ENCODE measurements around the gene PLA1A. TPM values are rescaled to one million over a fixed set of nuclear protein-coding genes. Genes with fewer than 3 reads are reported as not detected.

PLA1A gene
- polyA plus RNA-seq, 4 donors: 5.0 to 15.3 TPM; not detected in 2

GRCh38 chr3:119604878-119605277 is 7.2 kb downstream of the PLA1A start:
- H3K27ac ChIP-seq (ENCODE audit: low read depth in 1 of 3, low read length in 2 of 3): no peak overlapping the region
- DNase-seq: no peak
- WGBS, 3 donors: 70 to 84% (median 77%) methylated on average over 1 of the region's 1 CpG
- H3K4me3 ChIP-seq (ENCODE audit: low read depth in 1 of 3, low read length in 3 of 3): no peak overlapping the region
- no peaks in the 10 kb centered on the region for H3K9me3 ChIP-seq (ENCODE audit: control insufficient read depth in 2 of 2, insufficient read depth in 1 of 2, low read depth in 1 of 2, low read length in 1 of 2)
- H3K4me1 ChIP-seq (ENCODE audit: control insufficient read depth in 3 of 3, insufficient read depth in 2 of 3, low read depth in 1 of 3, low read length in 2 of 3): no peaks in the 10 kb centered on the region
- peaks cover 0 to 3% (median 0%) of the 10 kb centered on the region in 3 donors for H3K36me3 ChIP-seq (ENCODE audit: control insufficient read depth in 3 of 3, insufficient read depth in 2 of 3, low read depth in 1 of 3, low read length in 3 of 3)
- FAIRE-seq: no peak
- no peaks in the 10 kb centered on the region for H3K27me3 ChIP-seq (ENCODE audit: control insufficient read depth in 3 of 3, insufficient read depth in 3 of 3, low read length in 3 of 3)

- no peaks in the 10 kb centered on the region for H3K27me3 ChIP-seq (ENCODE audit: control insufficient read depth in 3 of 3, insufficient read depth in 3 of 3, low read length in 3 of 3)
- DNase-seq (no peak), FAIRE-seq (no peak)
- no peaks in the 10 kb centered on the region for H3K4me1 ChIP-seq (ENCODE audit: control insufficient read depth in 3 of 3, insufficient read depth in 2 of 3, low read depth in 1 of 3, low read length in 2 of 3)
- peaks cover 0 to 3% (median 0%) of the 10 kb centered on the region in 3 donors for H3K36me3 ChIP-seq (ENCODE audit: control insufficient read depth in 3 of 3, insufficient read depth in 2 of 3, low read depth in 1 of 3, low read length in 3 of 3)
- 87 to 90% (median 87%) methylated on average over 6 of the region's 6 CpGs for WGBS, 3 donors
- H3K9me3 ChIP-seq (ENCODE audit: control insufficient read depth in 2 of 2, insufficient read depth in 1 of 2, low read depth in 1 of 2, low read length in 1 of 2): no peaks in the 10 kb centered on the region
- no peak overlapping the region for H3K27ac ChIP-seq (ENCODE audit: low read depth in 1 of 3, low read length in 2 of 3)
- H3K4me3 ChIP-seq (ENCODE audit: low read depth in 1 of 3, low read length in 3 of 3): no peak overlapping the region
Observed at GRCh38 chr3:119608405-119609000, 10.8 kb downstream of the PLA1A start.

GRCh38 chr3:119609301-119609700 is 11.6 kb downstream of the PLA1A start:
- Histone ChIP-seq H3K27me3 (ENCODE audit: control insufficient read depth in 3 of 3, insufficient read depth in 3 of 3, low read length in 3 of 3) (no peaks in the 10 kb centered on the region), H3K4me1 (ENCODE audit: control insufficient read depth in 3 of 3, insufficient read depth in 2 of 3, low read depth in 1 of 3, low read length in 2 of 3) (no peaks in the 10 kb centered on the region), H3K36me3 (ENCODE audit: control insufficient read depth in 3 of 3, insufficient read depth in 2 of 3, low read depth in 1 of 3, low read length in 3 of 3) (peaks cover 0 to 3% (median 0%) of the 10 kb centered on the region in 3 donors), H3K9me3 (ENCODE audit: control insufficient read depth in 2 of 2, insufficient read depth in 1 of 2, low read depth in 1 of 2, low read length in 1 of 2) (no peaks in the 10 kb centered on the region), H3K27ac (ENCODE audit: low read depth in 1 of 3, low read length in 2 of 3) (peak overlapping the region in 1 of 3 donors; percentile 58), H3K4me3 (ENCODE audit: low read depth in 1 of 3, low read length in 3 of 3) (no peak overlapping the region)
- no peak for FAIRE-seq
- WGBS, 3 donors: 26 to 58% (median 56%) methylated on average over 6 of the region's 6 CpGs
- DNase-seq: peak in 1 of 2 donors; percentile 19

GRCh38 chr3:119611664-119612063 is 14.0 kb downstream of the PLA1A start:
- Histone ChIP-seq H3K4me1 (ENCODE audit: control insufficient read depth in 3 of 3, insufficient read depth in 2 of 3, low read depth in 1 of 3, low read length in 2 of 3) (no peaks in the 10 kb centered on the region), H3K4me3 (ENCODE audit: low read depth in 1 of 3, low read length in 3 of 3) (no peak overlapping the region), H3K27ac (ENCODE audit: low read depth in 1 of 3, low read length in 2 of 3) (no peak overlapping the region), H3K27me3 (ENCODE audit: control insufficient read depth in 3 of 3, insufficient read depth in 3 of 3, low read length in 3 of 3) (no peaks in the 10 kb centered on the region), H3K36me3 (ENCODE audit: control insufficient read depth in 3 of 3, insufficient read depth in 2 of 3, low read depth in 1 of 3, low read length in 3 of 3) (peaks cover 0 to 3% (median 0%) of the 10 kb centered on the region in 3 donors), H3K9me3 (ENCODE audit: control insufficient read depth in 2 of 2, insufficient read depth in 1 of 2, low read depth in 1 of 2, low read length in 1 of 2) (no peaks in the 10 kb centered on the region)
- 96 to 100% (median 97%) methylated on average over 1 of the region's 1 CpG for WGBS, 3 donors
- DNase-seq (no peak), FAIRE-seq (no peak)

- WGBS, 3 donors: 76 to 100% (median 96%) methylated on average over 1 of the region's 1 CpG
- Histone ChIP-seq H3K27me3 (ENCODE audit: control insufficient read depth in 3 of 3, insufficient read depth in 3 of 3, low read length in 3 of 3) (no peaks in the 10 kb centered on the region), H3K36me3 (ENCODE audit: control insufficient read depth in 3 of 3, insufficient read depth in 2 of 3, low read depth in 1 of 3, low read length in 3 of 3) (no peaks in the 10 kb centered on the region), H3K27ac (ENCODE audit: low read depth in 1 of 3, low read length in 2 of 3) (no peak overlapping the region), H3K9me3 (ENCODE audit: control insufficient read depth in 2 of 2, insufficient read depth in 1 of 2, low read depth in 1 of 2, low read length in 1 of 2) (no peaks in the 10 kb centered on the region), H3K4me3 (ENCODE audit: low read depth in 1 of 3, low read length in 3 of 3) (no peak overlapping the region), H3K4me1 (ENCODE audit: control insufficient read depth in 3 of 3, insufficient read depth in 2 of 3, low read depth in 1 of 3, low read length in 2 of 3) (no peaks in the 10 kb centered on the region)
- DNase-seq (no peak), FAIRE-seq (no peak)
Observed at GRCh38 chr3:119613201-119613600, 15.5 kb downstream of the PLA1A start.

- Histone ChIP-seq H3K9me3 (ENCODE audit: control insufficient read depth in 2 of 2, insufficient read depth in 1 of 2, low read depth in 1 of 2, low read length in 1 of 2) (no peaks in the 10 kb centered on the region), H3K36me3 (ENCODE audit: control insufficient read depth in 3 of 3, insufficient read depth in 2 of 3, low read depth in 1 of 3, low read length in 3 of 3) (no peaks in the 10 kb centered on the region), H3K27me3 (ENCODE audit: control insufficient read depth in 3 of 3, insufficient read depth in 3 of 3, low read length in 3 of 3) (no peaks in the 10 kb centered on the region), H3K4me3 (ENCODE audit: low read depth in 1 of 3, low read length in 3 of 3) (no peak overlapping the region), H3K27ac (ENCODE audit: low read depth in 1 of 3, low read length in 2 of 3) (no peak overlapping the region), H3K4me1 (ENCODE audit: control insufficient read depth in 3 of 3, insufficient read depth in 2 of 3, low read depth in 1 of 3, low read length in 2 of 3) (no peaks in the 10 kb centered on the region)
- DNase-seq (no peak), FAIRE-seq (no peak)
- 90 to 96% (median 95%) methylated on average over 4 of the region's 4 CpGs for WGBS, 3 donors
Observed at GRCh38 chr3:119613872-119614271, 16.2 kb downstream of the PLA1A start.

GRCh38 chr3:119616056-119616455 is 18.4 kb downstream of the PLA1A start:
- H3K27me3 ChIP-seq (ENCODE audit: control insufficient read depth in 3 of 3, insufficient read depth in 3 of 3, low read length in 3 of 3): no peaks in the 10 kb centered on the region
- no peak overlapping the region for H3K4me3 ChIP-seq (ENCODE audit: low read depth in 1 of 3, low read length in 3 of 3)
- WGBS, 3 donors: 80 to 86% (median 85%) methylated on average over 4 of the region's 4 CpGs
- no peaks in the 10 kb centered on the region for H3K4me1 ChIP-seq (ENCODE audit: control insufficient read depth in 3 of 3, insufficient read depth in 2 of 3, low read depth in 1 of 3, low read length in 2 of 3)
- no peak for FAIRE-seq
- no peak for DNase-seq
- H3K36me3 ChIP-seq (ENCODE audit: control insufficient read depth in 3 of 3, insufficient read depth in 2 of 3, low read depth in 1 of 3, low read length in 3 of 3): peaks cover 0 to 2% (median 0%) of the 10 kb centered on the region in 3 donors
- no peaks in the 10 kb centered on the region for H3K9me3 ChIP-seq (ENCODE audit: control insufficient read depth in 2 of 2, insufficient read depth in 1 of 2, low read depth in 1 of 2, low read length in 1 of 2)
- H3K27ac ChIP-seq (ENCODE audit: low read depth in 1 of 3, low read length in 2 of 3): no peak overlapping the region

- Histone ChIP-seq H3K36me3 (ENCODE audit: control insufficient read depth in 3 of 3, insufficient read depth in 2 of 3, low read depth in 1 of 3, low read length in 3 of 3) (peaks cover 0 to 4% (median 0%) of the 10 kb centered on the region in 3 donors), H3K27me3 (ENCODE audit: control insufficient read depth in 3 of 3, insufficient read depth in 3 of 3, low read length in 3 of 3) (no peaks in the 10 kb centered on the region), H3K27ac (ENCODE audit: low read depth in 1 of 3, low read length in 2 of 3) (no peak overlapping the region), H3K4me1 (ENCODE audit: control insufficient read depth in 3 of 3, insufficient read depth in 2 of 3, low read depth in 1 of 3, low read length in 2 of 3) (no peaks in the 10 kb centered on the region), H3K4me3 (ENCODE audit: low read depth in 1 of 3, low read length in 3 of 3) (no peak overlapping the region), H3K9me3 (ENCODE audit: control insufficient read depth in 2 of 2, insufficient read depth in 1 of 2, low read depth in 1 of 2, low read length in 1 of 2) (peaks cover 0 to 4% of the 10 kb centered on the region in 2 donors)
- 75 to 80% (median 77%) methylated on average over 7 of the region's 7 CpGs for WGBS, 3 donors
- FAIRE-seq (no peak), DNase-seq (no peak)
Observed at GRCh38 chr3:119619094-119619493, 21.4 kb downstream of the PLA1A start.

GRCh38 chr3:119620899-119621298 is 23.2 kb downstream of the PLA1A start:
- peaks cover 0 to 6% (median 0%) of the 10 kb centered on the region in 3 donors for H3K36me3 ChIP-seq (ENCODE audit: control insufficient read depth in 3 of 3, insufficient read depth in 2 of 3, low read depth in 1 of 3, low read length in 3 of 3)
- DNase-seq (no peak), FAIRE-seq (no peak)
- no peak overlapping the region for H3K27ac ChIP-seq (ENCODE audit: low read depth in 1 of 3, low read length in 2 of 3)
- H3K4me1 ChIP-seq (ENCODE audit: control insufficient read depth in 3 of 3, insufficient read depth in 2 of 3, low read depth in 1 of 3, low read length in 2 of 3): no peaks in the 10 kb centered on the region
- H3K27me3 ChIP-seq (ENCODE audit: control insufficient read depth in 3 of 3, insufficient read depth in 3 of 3, low read length in 3 of 3): no peaks in the 10 kb centered on the region
- peaks cover 0 to 4% of the 10 kb centered on the region in 2 donors for H3K9me3 ChIP-seq (ENCODE audit: control insufficient read depth in 2 of 2, insufficient read depth in 1 of 2, low read depth in 1 of 2, low read length in 1 of 2)
- H3K4me3 ChIP-seq (ENCODE audit: low read depth in 1 of 3, low read length in 3 of 3): no peak overlapping the region
- WGBS, 3 donors: 91 to 98% (median 96%) methylated on average over 5 of the region's 5 CpGs
